ENCODE results near the gene YBX2. TPM values are rescaled to one million over a fixed set of nuclear protein-coding genes. Genes with fewer than 3 reads are reported as not detected.

YBX2 gene
- total RNA-seq, 1 experiment from 2014 or later: 0.60 TPM

DNA sequence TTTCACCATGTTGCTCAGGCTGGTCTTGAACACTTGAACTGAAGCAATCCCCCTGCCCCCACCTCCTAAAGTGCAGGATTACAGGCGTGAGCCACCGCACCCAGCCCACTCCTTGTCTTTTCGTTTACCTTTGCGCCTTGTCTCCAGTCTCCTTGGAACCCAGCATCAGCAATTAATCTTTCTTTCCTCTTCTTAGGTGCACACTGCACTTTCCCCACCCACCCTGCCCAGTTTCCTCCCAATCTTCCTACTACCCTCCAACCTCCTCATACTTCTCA, 30.7 kb downstream of the YBX2 start:
- DNase-seq (ENCODE audit: low read depth): no peak

DNA sequence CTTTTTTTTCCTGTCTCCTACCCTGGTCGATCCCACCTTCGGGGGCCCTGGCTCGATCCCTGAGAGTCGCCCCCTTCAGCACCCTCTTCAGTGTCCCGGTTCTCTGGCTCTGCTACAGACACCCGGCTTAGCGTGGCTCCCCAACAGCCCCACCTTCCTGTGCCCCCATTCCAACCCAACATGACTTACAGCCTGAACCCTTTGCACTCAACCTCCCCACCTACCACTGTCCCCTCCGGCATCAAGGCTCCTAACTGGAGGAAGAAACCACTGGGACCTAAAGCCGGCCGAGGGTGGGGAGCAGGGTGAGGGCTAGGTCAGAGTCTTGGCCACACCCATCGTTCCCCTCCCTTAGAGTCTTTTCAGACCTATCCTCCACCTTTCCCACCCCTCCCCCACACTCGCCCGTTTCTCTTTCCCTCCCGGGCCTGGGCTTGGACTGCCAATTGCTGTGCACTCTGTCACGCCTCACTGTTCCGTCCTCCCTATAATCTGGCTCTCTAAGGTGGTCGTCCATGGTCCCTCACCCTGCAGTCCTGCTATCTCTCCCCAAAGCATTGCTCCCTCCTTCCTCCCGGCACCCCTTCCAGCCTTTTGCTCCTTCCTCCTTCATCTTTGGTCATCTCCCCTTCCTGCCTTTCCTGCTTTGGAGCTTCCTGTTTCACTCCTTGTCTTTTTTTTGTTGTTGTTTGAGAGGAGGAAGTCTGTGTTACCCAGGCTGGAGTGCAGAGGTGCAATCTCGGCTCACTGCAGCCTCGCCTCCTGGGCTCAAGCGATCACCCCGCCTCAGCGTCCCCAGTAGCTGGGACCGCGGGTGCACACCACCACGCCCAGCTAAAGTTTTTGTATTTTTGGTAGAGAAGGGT, 31.3 kb downstream of the YBX2 start:
- DNase-seq (ENCODE audit: low read depth): no peak

DNA sequence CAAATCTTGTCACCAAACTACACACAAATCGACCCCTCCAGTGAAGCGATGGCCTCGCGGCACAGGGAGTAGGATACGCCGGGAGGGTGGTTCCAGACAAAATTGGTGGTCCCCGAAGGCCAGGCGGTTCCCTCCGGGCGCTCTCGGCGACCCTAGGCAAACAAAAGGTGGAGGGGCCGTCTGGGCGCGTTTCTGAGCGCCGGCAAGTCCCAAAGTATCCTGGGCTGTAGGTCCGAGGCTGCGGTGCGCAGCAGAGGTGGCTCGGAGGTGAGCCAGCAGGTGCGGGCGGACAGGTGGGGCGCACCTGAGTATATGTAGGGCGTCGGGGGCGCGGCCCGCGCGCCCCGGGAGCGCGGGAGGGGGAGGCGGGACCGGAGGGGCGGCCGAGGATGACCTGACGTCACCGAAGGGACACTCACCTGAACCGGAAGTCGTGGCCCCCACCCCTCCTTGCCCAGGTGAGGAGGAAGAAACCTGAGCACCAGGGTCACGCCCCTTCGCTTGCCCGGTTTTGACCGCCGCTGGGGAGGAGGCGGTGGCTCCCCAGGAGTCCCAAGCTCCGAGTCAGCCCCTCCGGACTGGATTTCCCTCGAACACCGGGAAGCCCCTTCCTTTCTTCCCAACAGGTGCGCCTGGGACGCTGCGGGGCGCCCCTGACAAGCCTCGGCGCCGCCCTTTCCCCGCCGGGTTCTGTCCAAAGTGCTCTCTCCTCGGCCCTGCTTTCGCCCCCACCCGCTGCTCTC, 32.1 kb downstream of the YBX2 start, which contains the start of gene CLDN7:
Gene CLDN7, minus strand, starts transcription at position 287 of the 743 bp plus-strand sequence. CDS start 435 bp downstream, outside the sequence.
- DNase-seq (ENCODE audit: low read depth): no peak

DNA sequence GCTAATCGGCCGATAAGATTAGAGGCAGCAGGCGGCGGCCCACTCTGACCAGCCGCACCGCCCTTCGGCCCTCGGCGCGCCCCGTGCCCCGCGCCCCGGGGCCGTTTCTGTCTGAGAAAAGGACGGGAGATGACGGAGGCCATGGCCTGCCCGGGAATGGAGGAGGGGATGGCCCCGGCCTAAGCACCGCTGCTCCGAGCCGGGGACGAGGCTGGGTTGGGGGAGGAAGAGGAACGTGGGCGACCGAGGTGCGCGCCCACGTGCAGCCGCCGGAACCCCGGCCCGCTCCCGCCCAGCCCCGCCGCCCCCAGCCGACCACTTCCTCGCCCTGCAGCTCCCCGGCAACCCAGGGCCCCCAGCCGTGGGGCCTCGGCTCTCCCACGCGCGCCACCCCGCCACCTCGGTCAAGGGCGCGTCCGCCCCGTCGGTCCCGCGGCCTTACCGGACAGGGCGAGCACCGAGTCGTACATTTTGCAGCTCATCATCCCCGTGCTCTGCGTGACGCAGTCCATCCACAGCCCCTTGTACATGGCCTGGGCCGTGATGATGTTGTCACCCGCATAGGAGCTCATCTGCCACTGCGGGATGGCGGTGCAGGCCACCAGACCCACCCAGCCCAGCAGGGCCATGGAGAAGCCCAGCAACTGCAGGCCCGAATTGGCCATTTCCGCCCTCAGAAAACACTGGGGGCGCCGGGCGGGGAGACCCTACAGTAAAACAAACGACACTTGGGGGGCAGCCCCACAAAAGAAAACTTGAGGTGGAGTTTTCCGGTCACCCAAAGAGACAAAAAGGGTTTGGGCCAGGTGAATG, 32.9 kb downstream of the YBX2 start:
- no peak for DNase-seq (ENCODE audit: low read depth)

DNA sequence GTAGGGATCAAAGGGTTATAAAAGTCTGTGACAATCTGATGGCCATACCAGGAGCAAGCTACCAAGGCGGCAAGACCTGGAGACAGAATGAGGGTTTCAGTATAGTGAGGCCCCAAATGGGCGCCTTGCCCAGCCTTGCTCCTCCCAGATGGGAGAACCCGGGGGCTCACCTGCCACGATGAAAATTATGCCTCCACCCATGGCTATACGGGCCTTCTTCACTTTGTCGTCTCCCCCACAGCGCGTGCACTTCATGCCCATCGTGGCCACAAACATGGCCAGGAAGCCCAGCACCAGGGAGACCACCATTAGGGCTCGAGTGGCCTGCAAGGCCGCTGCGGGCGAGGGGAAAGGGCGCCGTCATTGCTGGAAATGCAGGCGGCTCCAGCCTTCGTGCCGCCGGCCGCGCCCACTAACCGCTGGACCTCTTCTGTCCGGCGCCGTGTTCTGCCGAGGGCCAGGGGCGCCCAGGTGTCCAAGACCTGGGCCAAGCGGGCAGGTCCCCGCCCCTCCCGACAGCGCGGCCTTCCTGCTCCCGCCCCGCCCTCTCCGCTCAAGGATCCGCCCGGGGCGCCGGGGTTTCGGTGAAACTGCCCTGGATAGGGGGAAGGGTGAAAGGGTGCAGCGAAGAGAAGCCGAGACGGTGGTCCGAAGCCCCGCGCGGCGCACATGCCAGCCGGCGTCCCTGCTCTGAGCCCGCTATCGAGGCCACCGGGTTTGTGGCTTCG, 33.6 kb downstream of the YBX2 start:
- DNase-seq (ENCODE audit: low read depth): no peak

DNA sequence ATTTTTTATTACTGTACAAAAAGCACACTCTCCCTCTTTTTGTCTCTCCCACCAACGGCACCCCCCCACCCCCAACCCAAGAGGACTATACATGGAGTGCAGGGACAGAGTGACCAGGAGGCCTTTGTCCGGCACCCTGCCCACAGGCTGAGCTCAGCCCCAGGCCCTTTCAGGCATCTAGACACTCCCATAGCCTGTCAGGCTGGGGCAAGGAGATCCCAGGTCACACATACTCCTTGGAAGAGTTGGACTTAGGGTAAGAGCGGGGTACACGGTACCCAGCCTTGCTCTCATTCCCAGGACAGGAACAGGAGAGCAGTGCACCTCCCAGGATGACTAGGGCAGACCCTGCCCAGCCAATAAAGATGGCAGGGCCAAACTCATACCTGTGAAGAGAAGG, 34.3 kb downstream of the YBX2 start:
- no peak for DNase-seq (ENCODE audit: low read depth)

DNA sequence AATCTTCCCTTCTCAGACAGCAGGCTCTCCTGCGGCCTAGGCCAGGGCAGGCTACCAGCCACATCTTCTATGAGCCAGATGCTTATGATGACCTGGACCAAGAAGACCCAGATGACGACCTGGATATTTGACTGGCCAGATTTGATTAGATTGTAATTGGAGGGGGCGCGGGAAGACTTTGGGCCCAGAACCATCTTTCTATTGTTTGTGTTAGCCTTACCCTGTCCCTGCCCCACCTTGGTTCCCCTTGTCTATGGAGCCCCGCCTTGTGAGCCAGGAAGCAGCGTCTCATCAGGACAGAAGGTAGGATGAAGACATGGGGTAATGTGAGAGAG, 34.9 kb downstream of the YBX2 start:
- no peak for DNase-seq (ENCODE audit: low read depth)

DNA sequence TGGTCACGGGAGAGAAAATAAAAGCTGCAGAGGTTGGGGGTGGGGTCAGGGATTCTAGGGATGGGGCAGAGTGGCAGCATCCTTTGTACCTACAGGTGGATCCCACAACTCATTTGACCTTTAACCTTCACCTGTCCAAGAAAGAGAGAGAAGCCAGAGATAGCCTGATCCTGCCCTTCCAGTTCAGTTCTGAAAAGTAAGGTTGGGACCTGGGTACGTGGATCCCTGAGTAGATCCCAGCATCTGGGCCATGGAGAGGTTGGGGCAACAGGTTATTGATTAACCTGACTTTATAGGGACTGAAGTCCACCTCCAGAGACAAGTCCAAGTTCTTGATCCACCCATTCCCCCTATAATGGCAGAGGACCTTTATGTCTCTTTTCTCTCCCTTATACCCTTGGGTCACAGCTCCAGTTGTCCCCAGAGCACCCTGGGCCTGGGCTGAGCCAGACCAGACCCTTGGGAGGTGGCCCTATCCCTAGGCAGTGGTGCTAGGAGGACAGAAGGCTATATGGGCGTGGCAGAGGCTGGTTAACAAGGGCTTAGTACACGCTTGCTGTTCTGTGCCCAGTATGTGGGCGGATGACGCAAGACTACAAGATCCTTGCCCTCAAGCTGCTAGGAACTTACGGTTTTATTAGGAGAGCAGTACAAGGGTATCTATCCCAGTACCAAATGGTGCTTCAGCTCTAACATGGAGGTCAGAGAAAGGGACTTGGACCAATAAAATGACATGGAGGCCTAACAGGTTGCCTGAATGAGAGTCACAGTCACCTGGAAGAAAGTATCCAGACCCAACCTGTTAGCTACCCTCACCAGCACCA, 35.5 kb downstream of the YBX2 start:
- peak; percentile 56 for DNase-seq (ENCODE audit: low read depth)

DNA sequence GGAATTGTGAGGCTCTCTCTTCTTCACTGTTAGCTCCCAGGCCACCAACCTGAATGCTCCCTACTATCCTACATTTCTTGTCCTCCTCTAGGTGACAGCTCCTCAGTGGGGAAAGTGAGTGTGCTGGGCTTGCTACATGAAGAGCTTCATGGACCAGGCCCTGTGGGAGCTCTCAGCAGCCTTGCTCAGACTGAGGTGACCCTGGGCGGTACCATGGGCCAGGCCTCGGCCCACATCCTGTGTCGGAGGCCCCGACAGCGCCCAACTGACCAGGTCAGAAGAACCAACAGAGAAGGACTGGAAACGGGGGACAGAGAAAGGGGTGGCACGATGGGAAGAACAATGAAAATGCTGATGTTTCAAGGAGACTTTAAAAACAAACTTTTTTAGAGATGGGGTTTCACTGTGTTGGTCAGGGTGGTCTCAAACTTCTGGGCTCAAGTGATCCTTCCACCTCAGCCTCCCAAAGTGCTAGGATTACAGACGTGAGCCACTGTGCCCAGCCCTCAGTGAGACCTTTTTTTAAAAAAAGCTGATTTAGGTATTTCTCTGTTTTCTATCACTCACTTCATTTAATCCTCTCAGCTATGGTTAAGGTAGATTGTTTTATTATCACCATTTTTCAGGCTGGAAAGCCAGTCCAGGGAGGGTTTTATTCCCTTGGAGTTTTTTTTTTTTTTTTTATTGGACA, 37.5 kb downstream of the YBX2 start:
- DNase-seq (ENCODE audit: low read depth): no peak

DNA sequence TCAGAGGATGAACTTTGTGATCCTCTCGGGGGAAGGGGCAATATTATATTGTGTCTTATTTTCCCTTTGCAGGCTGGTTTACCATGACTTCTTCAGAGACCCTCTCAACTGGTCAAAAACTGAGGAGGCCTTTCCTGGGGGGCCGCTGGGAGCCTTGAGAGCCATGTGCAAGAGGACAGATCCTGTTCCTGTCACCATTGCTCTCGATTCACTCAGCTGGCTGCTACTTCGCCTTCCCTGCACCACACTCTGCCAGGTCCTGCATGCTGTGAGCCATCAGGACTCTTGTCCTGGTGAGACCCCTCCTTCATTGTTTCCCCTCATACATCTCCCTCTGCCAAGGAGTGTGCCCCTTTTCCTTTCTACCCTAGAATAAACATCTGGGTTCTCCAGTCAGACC, 39.9 kb downstream of the YBX2 start:
- DNase-seq (ENCODE audit: low read depth): no peak

DNA sequence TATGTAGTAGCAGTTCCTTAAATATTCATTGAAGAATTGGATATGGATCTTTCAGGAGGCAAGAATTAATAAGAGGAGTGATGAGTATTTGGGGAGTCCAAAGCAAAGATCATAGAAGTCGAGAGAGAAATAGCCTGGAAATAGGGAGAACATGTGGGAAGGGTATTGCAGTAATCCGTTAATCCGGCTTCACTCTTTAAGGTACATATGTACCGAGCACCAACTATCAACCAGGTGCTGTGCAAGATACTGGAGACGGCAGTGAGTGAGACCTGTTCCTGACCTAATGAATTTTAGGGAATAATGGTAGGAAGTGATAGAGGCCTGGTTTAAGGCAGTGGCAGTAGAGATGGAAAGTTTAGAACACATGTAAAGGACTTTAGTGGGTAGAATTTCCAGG, 41.4 kb downstream of the YBX2 start:
- DNase-seq (ENCODE audit: low read depth): no peak

DNA sequence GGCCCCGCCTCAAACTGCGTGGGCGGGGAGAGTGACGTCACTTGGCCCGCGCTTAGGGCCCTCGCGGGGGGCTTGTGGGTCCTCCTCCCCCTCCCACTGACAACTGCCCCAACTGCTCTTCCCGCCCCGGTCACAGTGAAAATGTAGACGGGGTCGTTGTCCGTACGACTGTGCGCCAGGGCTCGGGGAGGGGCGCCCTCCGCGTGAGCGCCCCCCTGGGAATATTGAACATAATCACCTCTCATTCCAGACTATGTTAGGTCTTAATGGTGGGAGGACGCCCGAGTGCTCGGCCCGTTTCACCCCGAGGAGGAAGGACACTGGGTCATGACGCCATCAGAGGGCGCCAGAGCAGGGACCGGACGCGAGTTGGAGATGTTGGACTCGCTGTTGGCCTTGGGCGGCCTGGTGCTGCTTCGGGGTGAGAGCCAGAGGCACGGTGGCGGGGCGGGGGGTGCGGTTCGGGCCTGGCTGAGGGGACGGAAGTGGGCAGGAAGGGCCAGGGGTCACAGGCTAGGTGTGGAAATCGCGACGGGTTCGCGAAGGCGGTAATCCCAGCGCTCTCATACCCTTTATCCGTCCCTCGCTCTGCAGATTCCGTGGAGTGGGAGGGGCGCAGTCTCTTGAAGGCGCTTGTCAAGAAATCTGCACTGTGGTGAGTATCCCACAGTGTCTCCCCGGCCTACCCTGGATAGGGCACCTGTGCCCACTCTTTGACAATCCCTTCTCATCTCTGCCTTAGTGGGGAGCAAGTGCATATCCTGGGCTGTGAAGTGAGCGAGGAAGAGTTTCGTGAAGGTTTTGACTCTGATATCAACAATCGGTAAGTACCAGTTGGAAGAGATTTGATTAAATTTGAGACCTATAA, 42.0 kb downstream of the YBX2 start, which contains the start of gene ELP5:
Gene ELP5, plus strand, starts transcription at position 40 of the 868 bp plus-strand sequence. Its CDS starts 336 bp downstream, at position 376.
- peak; percentile 89 for DNase-seq (ENCODE audit: low read depth)

DNA sequence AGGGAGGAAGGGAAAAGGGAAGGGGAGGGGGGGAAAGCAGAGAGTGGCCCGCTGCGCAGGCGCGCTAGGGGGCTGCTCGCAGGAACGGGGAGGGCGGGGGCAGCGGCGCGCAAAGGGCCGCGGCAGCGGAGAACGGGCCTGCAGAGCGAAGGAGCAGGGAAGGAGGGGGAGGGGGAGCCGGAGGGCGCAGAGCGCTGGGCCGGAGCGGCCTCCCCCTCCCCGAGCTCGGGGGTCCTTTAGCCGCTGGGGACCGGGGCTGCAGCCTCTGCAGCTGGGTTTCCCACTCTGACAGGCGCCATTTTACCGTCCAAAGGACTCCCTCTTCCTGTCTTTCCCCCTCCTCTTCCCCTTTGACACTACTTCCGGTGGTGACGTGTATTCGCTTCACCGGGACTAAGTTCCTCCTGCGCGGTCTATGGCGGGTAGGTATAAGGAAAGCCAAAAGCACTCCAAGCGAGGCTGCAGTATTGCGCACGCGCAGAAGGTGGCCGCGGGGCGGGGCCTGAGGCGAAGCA, 42.7 kb downstream of the YBX2 start, which contains the start of gene CTDNEP1:
Gene CTDNEP1, minus strand, starts transcription at position 74 of the 515 bp plus-strand sequence. CDS start 438 bp downstream, outside the sequence.
- DNase-seq (ENCODE audit: low read depth): peak; percentile 98

DNA sequence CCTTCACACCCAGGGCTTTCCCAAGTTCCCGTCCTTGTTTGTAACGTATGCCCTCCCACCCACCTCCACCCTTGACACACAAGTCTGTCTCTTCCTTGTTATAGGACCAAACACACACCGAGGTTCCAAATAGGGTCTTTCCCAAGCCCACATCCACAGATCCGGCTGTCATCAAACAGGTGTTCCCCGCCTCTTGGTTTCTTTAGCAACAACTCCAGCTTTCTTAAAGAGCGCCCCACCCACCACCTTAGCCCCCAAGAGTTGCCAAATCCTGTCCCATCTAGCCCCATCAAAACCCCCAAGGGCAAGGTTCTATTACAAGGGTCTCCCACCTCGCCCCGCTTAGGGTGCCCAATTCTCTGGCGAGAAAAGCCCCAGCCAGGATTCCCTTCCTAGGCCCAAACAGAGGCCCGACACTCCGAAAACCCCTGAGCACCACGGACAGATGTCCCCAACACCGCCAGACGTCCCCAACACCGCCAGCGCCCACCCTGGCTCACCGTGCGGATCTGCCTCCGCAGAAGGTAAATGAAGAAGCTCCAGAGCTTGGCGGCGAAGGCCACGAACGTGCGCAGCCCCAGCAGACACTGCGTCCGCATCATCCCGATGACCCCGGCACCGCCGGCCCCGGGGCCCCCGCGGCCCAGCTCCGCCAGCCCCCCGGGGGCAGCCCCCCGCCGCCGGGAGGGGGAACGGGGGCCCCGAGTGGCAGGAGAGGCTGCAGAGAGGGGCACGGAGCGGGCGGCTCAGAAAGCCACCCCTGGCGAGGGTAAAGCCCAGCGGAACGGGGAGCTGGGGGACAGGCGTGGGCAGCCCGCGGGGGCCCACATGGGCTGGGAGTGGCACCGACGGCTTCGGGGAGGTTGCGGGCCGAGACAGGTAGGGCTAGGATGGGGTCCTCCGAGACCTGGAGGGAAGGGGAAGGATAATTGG, 43.5 kb downstream of the YBX2 start:
- DNase-seq (ENCODE audit: low read depth): no peak

DNA sequence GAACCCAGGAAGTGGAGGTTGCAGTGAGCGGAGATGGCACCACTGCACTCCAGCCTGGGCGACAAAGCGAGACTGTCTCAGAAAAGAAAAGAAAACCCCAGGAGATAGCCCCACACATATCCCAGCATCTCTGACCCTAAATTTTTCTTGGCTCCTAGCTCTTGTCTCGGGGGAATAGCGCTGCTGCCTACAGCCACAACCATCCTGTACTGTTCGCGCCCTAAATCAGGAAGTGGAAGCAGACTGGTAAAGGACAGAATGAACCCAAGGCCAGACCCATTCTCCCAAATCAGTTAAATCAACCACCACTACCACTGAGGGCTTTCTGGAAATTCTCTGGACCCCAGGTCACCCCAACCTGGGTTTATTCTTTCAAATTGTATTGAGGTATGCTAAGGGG, 44.6 kb downstream of the YBX2 start:
- DNase-seq (ENCODE audit: low read depth): no peak

DNA sequence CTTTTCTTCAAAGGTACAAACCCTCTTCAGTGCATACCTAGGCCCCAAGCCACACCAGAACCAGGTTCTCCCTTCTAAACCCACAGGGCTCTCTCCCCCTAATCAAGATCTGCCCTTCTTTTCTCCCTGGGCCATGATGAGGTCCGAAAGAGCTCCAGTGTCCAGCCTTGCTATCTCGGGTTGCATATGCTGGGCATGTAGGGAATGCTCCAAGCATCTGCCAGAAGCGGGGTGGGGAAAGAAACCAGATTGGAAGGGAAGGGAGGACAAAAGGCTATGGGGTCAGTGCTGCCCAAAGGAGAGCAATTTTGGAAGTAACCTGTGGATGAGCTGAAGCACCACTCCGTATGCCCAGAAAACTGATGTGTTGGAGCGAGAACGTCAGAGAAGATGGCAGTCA, 45.2 kb downstream of the YBX2 start:
- no peak for DNase-seq (ENCODE audit: low read depth)

DNA sequence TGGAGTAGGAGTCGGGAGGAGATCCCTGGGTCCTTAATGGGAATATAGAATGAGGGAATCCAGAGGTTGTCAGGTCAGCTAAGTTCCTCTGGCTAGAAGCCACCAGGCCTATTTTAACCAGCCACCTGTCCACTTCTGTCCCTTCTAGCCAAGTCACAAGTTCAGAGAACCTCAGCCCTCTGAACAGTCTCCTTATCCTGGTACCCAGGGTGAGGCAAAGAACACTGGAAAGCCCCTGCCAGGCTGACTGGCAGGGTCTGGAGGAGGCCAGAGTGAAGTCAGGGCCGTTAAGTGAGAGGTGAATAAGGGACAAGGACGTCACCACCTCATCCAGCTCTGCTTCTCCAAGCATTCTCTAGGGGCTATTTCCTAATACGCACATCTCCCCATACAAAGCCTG, 45.6 kb downstream of the YBX2 start:
- no peak for DNase-seq (ENCODE audit: low read depth)

DNA sequence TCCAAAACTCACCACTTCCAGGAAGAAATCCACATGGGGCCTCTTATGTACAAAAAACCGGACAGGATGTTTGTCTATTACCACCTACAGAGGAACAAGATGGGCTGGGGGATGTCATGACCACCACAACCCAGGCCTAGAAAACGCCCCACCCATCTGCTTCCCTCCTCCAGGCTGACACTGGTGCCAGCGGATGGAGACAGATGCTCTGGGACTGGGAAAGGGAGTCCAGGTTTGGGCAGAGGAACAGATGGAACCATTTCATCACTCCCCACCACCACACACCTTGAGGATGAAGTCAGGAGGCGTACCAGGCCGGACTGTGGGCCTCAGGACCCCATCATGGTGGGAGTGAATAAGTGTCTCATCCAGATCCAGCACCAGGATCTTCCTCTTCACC, 47.7 kb downstream of the YBX2 start:
- DNase-seq (ENCODE audit: low read depth): no peak

Measured in RPMI7951 (cell line).